GM12892 (cell line): ENCODE measurements around the gene WLS.

Experiments
- DNase-seq: peaks from one replicate; pipeline ENCODE4 v3.0.0; 2011; ENCODE audit not compliant: insufficient read length
- FAIRE-seq: peaks from 2 replicates; lab custom pipeline; 2011; peaks lifted over from hg19 to GRCh38; lab: Jason Lieb, UNC
- POLR2A ChIP-seq: IDR thresholded peaks from 2 replicates; pipeline ENCODE4 v1.6.1; 2011; ENCODE audit warnings: low read depth, low read length, control low read depth
- POLR2AphosphoS5 ChIP-seq: IDR thresholded peaks from 2 replicates; pipeline ENCODE4 v1.6.1; 2011; ENCODE audit warnings: low read depth, low read length, control low read depth
- TAF1 ChIP-seq: IDR thresholded peaks from 2 replicates; pipeline ENCODE4 v1.6.1; 2011; ENCODE audit warnings: low read depth, mild to moderate bottlenecking, control low read depth, low read length, borderline replicate concordance

WLS gene

DNA sequence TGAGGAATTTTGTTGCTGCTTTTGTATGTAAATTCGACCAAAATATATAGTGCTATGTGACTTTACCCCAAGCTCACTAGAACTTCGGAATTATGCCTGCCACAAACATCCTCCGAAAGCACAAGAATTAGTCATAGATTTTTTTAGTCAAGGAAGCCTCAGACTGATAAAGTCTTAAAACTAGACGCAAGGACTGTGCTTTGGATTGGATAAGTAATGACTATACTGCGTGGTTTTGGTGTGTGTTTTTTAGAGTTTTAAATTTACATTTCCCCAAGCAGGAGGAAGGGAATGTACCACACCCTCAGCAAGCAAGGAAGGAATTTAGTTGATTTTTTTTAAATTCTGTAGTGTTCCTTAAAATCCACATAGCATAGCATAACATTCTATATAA, 10.3 kb downstream of the WLS start:
- no peak for DNase-seq
- no peak for TF ChIP-seq POLR2A
- FAIRE-seq = no peak

DNA sequence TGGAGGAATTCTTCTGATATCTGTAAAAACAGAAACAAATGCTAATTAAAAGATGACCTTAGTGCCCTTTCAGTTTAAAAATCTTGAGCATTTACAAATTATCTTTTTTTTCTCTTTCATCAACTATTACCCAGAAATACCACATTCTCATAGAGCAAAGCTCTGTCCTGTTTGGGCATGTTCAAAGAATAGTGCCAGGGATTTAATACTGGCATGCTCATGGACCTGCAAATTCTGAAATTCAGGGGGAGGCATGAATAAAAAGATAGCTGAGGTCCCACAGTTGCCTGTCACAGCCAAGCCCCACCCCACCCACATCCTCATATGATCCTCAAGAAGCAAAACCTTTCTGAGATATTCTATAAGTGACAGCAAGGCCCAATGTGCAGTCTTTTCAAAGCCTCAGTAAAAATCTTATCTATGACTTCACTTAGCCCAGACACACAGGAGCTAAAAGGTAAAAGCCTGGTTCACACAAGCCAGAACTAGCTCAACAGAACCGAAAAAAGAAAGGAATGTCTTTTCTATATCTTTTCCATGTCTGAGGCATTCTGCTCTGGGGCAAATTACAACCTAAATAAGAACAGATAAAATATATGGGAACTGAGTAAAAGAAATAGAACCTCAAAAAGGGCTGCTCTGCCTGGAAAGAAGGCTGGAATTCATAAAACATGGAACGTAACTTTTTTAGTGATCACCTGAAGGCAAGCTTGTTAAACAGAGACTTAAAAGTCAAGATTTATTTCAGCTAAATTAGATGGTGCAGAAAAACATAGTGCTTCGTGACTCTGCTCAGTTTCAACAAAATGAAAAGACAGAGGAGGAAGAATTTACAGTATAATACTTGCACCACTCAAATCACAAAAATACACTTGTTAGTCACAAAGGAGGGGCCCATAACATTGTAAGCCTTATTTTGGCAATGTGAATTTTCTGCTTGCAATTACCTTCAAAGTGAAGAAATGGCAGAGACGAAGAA, 11.0 kb downstream of the WLS start:
- DNase-seq (no peak), FAIRE-seq (no peak)
- TF ChIP-seq POLR2AphosphoS5 = no peak
- no peak for TF ChIP-seq TAF1
- no peak for TF ChIP-seq POLR2A

DNA sequence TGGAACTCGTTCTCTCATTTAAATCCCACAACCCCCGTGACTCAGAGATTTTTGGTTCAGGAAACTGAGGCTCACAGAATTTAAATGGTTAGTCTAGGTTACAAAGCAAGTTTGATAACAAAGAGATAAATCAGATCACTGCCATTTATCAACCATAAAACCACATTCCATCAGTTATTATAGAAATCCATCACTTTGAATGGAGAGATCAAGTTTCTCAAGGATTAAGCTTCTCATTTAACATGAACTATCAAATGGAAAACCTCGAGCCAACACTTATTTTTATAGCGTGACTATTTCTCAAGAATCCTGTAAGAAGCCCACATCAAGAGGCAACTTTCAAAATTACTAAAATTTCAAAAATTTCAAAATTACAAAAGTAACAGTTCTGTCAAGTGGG, 11.9 kb downstream of the WLS start:
- TF ChIP-seq POLR2A (no peak), TAF1 (no peak), POLR2AphosphoS5 (no peak)
- no peak for FAIRE-seq
- DNase-seq = no peak

DNA sequence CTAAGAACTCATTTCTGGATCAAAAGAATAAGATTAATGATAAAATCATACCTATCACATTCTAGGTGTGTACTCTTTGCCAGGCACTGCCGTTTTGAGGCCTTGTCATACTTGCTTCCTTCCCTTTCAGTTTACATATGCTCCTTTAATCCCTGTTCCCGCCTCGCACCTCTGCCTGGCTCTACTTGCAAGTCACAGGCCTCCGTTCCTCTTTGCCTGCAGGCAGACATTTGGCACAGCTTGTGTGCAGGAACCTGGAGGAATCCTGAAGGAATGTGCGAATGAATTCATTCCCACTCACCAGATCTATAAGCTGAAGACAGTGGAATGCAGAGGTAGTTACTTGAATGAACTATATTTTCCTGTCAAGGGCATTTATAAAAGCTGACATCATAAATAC, 13.8 kb downstream of the WLS start:
- FAIRE-seq (no peak), DNase-seq (no peak)
- TF ChIP-seq POLR2A (no peak), POLR2AphosphoS5 (no peak), TAF1 (no peak)

DNA sequence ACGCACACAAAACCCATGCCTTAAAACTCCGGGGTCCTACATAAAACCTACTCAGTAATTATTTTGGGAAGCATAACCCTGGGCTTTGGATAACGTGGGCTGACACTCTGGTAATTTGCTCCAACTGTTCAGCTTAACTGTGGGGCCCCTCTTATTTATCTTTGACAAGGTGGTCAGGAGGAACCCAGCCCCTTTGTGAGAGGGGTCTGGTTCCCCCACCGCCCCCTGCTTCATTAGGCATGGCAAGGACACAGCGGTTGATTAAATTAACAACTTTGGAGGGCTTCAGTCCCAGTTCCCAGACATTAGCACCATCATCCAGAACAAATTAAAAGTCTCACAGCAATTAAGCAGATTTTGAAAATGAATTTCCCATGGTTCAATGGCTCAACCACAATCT, 14.7 kb downstream of the WLS start:
- TF ChIP-seq TAF1 (no peak), POLR2AphosphoS5 (no peak), POLR2A (no peak)
- DNase-seq (no peak), FAIRE-seq (no peak)

DNA sequence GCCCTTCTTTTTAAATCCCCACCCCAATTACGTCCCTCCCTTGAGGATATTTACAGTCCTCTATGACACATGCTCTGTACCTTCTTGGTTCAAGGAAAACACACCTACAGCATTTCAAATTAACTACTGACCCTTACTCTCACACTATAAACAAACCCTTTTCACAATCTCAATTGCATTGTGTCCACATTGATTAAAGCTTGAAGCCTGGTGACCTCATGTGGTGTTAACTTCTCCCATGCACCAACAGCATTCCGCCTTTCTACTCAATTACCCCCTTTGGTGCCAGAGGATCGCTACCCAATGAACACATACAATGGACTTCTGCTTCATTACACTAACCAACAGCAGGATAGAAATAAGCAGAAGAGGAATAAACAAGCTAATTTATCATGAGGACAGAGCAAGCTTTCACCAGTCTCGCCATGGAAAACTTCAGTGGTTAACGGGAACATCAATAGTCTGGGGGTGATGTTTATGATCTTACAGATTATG, 15.2 kb downstream of the WLS start:
- TF ChIP-seq TAF1 (no peak), POLR2AphosphoS5 (no peak), POLR2A (no peak)
- no peak for DNase-seq
- no peak for FAIRE-seq

DNA sequence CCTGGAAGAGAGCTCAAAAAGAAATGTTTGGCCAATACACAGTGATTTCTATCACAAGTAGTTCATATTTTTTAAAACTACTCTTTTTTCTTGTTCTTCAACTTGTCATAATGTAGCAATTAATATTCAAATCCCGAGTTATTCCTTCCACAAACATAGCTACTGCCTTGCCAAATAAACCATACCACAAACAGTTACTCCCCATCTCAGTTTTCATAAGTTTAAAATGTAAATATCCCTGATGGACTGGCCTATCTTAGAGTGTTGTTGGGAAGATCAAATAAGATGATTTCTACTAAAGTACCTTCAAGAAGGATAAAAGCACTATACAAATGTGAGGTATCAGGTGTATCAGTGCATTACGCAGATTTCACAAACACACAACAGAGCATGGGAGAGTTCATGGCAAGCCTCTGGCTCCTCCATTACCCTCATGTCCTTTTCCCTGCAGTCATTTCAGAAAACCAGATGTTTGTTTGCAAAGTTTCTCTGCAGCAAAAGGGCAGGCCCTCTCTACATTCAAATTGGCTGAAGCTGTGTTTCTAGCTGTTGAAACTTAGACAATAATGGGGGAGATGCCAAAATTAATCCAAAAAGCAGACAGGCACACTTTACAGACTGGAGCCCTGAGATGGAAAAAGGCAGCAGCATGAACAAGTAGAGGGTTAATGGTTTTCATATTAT, 16.1 kb downstream of the WLS start:
- FAIRE-seq (no peak), DNase-seq (no peak)
- TF ChIP-seq POLR2AphosphoS5 (no peak), POLR2A (no peak)

DNA sequence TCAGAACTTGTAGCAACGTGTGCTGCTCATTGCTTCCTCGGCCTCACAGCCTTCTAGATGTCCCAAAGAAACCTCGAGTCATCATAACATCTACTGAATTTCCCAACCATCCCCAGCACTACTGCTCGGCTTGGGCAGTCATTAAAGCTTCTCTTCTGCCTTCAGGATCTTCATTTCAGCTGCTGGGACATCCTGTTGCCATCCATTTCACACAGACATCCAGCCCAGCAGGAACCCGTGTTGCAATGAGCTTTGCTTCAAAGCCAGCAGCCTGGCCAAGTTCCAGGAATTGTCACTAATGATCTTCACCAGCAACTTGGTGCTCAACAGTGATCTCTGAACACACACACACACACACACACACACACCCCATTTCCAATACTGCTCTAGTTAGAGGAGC, 18.5 kb downstream of the WLS start:
- FAIRE-seq = no peak
- TF ChIP-seq POLR2A (no peak), TAF1 (no peak), POLR2AphosphoS5 (no peak)
- DNase-seq = no peak

DNA sequence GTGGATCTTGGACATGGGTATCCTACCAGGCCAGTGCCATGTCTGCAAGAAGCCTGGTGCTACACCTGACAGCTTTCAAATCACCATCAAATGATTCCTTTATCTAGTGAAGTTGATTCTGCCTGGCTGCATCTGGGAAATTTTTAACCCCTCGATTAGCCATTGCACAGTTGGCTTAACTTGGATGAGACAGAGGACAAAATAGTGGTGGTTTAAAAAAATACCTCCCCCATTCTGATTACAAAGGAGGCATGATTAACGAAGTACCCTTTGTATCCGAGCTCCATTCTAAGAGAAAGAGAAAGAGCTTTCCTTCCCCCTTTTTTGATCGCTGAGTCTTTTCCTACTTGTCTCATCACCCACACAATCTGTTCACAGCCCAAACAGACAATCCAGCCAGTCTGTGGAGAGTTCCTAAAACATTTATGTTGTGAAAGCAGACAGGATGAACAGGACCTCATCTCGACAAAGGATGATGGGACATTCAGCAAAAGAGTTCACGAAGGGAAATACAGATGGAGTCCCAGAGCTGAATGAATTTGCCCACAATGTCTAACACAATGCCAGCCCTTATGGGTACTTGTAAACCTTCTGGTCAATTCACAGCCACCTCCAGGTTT, 20.5 kb downstream of the WLS start:
- DNase-seq (no peak), FAIRE-seq (no peak)
- TF ChIP-seq POLR2A = no peak
- TF ChIP-seq POLR2AphosphoS5 = no peak
- TF ChIP-seq TAF1 = no peak

DNA sequence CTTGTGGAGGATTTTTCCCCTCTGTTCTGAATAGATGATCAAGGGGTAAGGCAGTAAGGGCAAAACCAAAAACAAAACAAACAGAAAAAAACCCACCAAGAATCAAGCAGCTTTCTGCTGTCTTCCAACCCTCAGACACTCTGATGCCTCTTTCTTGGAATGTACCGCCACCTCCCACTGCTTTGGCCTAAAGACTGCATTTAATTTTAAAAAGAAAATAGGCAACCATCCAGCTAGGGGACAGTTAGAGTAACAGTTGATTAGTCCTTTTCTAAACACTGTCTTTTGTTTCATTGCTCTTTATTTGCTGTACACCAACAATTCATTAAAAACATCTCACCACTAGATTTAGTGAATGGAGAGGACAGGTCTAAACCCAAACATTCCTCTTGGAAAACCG, 21.5 kb downstream of the WLS start:
- DNase-seq = no peak
- FAIRE-seq = no peak
- TF ChIP-seq POLR2A = no peak
- no peak for TF ChIP-seq TAF1
- no peak for TF ChIP-seq POLR2AphosphoS5

DNA sequence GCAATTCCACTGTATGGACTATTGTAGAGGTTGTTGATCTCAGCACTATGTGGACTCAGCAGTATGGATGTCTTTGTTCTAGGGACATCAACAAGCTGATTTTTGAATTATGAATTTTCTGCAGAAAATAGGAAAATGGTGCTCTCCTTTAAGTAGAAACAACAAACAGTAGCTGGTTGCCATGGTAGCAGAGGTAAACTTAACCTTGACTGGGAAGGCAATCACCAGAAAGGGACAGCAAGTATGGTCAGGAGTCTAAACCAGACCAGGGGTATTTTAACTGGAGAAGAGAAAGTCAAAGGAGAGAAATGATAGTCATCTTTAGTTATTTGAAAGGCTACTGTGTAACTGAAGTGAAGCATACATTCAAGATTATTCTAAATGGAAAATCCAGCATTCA, 22.3 kb downstream of the WLS start:
- no peak for FAIRE-seq
- DNase-seq = no peak

DNA sequence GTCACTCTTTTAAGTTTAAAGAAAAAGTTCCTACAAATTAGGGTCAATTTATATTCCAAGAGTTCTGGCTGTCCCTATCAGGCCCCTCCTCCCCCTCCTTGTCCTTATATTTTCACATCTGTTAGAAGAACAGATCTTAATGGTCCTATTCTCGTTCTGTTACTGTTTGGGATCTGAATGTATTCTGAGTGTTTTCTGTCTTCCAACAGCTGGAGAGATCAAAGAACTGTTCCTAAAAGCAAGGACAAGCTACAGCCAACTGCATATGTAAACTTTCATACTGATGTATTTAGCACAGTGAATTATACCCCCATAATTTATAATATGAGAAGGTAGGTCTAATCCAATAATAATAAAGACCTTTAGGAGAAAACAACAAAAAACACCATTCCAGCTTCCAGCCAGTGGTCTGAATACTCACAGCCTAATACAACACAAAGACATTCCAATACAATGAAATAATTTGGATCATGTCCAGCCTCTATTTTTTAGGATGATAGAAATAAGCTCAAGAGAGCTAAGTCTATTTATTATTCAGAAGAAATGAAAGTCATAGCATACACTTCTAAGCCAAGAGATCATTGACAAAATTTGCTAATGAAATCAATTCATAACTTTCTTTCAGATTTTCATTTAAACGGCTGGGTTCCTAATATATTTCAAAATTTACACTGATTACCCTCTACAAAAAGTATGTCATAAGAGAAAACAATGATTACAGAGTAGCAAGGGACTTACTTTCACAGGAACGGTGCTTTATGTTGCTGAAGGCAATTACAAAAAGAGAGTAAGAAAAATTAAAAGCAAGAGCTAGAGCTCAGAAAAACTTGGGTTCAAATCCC, 25.3 kb downstream of the WLS start:
- no peak for TF ChIP-seq TAF1
- TF ChIP-seq POLR2AphosphoS5 = no peak
- no peak for TF ChIP-seq POLR2A
- no peak for FAIRE-seq
- no peak for DNase-seq

More for the DNA sequence above, 22.3 kb downstream of the WLS start:
- TF ChIP-seq TAF1 (no peak), POLR2AphosphoS5 (no peak), POLR2A (no peak)
